H4 (cell line): ENCODE data around the gene UGT1A1. TPM values are rescaled to one million over a fixed set of nuclear protein-coding genes. Genes with fewer than 3 reads are reported as not detected.
A peak's percentile ranks its signal among the peaks of the same experiment; 100 is the strongest.

ENCODE experiments used
- DNase-seq: peaks from one replicate; pipeline ENCODE4 v3.0.0-alpha.2; 2015; ENCODE audit warnings: low spot score
- total RNA-seq: library from RNA; depleted of rRNA; stranded (reverse); fragments of >200 nt; shearing (Covaris generic); gene quantifications from 2 replicates; pipeline ENCODE4 v1.2.3, GENCODE V29; 2014

The UGT1A1 gene
- total RNA-seq, 1 experiment from 2014 or later, result 0.45 TPM

DNA sequence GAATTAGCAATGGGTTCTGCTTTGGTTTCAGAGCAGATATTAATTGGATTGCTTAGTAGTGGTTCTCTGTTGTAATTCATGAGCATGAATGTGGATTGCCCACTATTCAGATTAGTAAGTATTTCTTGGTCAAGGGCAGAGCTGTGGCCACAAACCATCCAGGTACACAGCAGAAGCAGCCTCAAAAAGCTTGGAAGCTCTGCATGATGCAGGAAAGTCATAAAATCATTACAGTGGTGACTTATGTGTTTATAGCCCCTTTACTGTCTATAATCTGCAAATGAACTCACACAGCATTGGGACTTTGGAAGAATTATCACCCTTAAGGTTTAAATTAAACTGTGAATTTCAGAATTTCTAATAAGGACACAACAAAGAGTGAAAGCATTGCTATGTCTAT lies 1.9 kb upstream of the UGT1A1 start:
- DNase-seq, result no peak

DNA sequence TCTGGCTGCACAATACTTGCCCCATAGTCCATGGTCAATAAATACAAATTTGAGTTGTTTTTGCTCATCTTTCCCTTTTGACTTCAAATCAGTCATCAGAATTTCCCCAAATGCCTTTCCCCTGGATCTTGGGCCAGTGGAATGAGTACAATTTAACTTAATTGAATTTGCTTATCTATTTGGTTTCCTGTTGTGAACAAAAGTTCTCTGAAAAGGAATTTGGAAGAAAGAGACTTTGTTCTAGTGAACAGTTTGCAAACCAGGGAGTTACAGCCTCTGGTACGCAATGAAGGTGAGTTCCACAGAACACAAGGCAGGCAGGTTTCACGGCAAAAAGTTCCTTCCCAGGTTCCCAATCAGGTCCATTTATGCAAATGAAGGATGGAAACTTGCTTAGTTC lies 1.2 kb upstream of the UGT1A1 start:
- DNase-seq, result no peak

DNA sequence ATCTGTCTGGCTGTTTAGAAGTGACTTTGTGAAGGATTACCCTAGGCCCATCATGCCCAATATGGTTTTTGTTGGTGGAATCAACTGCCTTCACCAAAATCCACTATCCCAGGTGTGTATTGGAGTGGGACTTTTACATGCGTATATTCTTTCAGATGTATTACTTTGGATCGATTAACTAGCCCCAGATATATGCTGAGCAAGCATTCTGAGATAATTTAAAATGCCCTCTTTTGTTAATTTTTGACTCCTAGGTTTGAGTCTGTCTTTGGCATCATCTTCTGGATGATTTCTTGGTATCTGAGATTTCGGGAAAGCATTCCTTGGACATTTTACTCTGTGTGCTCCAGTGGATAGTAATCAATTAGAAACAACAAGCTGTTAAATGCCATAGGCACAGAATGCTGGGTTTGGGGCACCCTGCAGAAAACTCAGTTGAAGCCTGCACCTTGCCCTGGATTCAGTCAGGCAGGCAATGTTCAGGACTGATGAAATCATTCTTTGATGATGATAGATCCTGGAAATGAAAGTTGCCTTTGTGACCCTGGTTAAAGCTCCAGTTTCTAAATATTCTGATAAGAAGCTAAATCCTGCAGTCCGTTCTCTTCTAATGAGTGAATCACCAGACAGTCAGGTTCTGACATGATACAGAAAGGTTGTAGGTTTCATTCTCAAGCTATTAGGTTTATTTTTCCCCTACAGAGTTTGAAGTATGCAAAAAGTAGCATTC lies 1.1 kb downstream of the UGT1A1 start:
- DNase-seq, result peak; percentile 36

DNA sequence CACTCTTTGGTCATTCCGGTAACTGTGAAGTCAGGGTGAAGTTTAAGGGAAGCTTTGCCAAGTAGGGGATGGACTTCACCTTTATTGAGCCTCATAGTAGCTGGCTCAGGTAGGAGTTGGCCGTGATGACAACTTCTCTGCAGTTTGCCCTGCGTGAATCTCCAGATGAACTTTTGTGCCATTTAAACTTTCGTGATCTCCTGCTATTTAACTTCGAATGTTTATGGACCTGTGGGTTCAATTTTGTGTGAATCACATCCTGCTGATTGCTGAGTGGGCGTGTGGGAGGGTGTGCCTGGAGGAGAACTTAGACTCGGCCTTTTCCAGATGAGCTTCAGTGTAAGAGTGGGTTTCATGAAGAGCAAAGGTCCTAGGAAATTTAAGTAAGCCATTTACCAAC lies 4.2 kb downstream of the UGT1A1 start:
- peak; percentile 96 for DNase-seq

DNA sequence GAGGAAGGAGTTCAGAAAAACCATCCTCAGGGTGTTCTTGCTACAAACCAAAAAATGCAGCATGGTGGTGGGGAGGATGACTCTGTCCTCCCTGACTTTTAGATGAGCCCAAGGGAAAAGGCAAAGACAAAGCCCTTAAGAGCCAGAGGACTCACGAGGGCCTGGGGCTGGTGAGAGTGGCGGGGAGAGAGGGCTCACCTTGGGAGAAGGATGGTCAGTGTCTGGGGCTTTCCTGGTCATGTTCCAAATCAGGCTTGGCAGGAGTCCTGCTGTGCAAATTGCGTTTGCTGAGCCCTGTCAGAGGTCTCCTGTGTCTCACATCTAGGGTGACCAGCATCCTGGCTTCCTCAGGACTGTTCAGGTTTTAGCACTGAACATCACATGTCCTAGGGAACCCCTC lies 4.7 kb downstream of the UGT1A1 start:
- DNase-seq, result peak; percentile 26

DNA sequence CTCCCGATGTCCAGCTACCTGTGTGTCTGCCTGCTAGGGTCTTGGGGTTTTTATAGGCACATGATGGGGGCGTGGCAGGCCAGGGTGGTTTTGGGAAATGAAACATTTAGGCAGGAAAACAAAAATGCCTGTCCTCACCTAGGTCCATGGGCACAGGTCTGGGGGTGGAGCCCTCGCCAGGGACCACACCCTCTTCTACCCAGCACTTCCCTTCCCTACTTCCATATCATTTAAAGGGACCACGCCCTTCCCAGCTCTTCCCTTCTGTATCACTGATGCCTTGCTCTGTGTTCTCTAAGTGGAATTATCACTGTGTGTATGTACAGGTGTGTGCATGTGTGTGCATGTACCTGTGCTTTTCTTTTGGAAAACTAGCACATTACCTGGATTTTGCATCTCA lies 6.3 kb downstream of the UGT1A1 start:
- peak; percentile 29 for DNase-seq

DNA sequence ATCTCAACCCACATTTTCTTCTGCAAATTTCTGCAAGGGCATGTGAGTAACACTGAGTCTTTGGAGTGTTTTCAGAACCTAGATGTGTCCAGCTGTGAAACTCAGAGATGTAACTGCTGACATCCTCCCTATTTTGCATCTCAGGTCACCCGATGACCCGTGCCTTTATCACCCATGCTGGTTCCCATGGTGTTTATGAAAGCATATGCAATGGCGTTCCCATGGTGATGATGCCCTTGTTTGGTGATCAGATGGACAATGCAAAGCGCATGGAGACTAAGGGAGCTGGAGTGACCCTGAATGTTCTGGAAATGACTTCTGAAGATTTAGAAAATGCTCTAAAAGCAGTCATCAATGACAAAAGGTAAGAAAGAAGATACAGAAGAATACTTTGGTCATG lies 8.0 kb downstream of the UGT1A1 start:
- no peak for DNase-seq

DNA sequence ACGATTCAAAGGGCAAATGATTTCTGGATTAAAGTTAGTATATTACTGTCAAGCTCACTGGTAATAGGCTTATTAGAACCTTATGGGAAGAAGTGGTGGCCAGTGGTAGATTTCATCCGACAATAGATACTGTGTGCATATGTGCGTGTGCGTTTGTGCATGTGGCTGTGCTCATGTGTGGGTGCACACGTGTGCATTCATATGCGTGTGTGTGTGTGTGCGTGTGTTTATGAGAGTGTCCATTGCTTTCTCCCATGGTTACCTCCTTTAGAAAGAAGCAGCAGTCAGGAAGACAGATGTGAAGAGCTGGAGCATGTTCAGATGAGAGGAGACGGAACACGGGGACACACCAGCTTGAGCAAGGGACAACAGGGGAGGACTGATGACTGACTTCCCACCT lies 9.2 kb downstream of the UGT1A1 start:
- DNase-seq, result no peak

DNA sequence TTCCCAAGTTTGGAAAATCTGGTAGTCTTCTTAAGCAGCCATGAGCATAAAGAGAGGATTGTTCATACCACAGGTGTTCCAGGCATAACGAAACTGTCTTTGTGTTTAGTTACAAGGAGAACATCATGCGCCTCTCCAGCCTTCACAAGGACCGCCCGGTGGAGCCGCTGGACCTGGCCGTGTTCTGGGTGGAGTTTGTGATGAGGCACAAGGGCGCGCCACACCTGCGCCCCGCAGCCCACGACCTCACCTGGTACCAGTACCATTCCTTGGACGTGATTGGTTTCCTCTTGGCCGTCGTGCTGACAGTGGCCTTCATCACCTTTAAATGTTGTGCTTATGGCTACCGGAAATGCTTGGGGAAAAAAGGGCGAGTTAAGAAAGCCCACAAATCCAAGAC lies 12.1 kb downstream of the UGT1A1 start:
- DNase-seq, result no peak

DNA sequence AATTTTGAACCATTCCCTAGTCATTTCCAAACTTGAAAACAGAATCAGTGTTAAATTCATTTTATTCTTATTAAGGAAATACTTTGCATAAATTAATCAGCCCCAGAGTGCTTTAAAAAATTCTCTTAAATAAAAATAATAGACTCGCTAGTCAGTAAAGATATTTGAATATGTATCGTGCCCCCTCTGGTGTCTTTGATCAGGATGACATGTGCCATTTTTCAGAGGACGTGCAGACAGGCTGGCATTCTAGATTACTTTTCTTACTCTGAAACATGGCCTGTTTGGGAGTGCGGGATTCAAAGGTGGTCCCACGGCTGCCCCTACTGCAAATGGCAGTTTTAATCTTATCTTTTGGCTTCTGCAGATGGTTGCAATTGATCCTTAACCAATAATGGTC lies 12.5 kb downstream of the UGT1A1 start:
- no peak for DNase-seq

DNA sequence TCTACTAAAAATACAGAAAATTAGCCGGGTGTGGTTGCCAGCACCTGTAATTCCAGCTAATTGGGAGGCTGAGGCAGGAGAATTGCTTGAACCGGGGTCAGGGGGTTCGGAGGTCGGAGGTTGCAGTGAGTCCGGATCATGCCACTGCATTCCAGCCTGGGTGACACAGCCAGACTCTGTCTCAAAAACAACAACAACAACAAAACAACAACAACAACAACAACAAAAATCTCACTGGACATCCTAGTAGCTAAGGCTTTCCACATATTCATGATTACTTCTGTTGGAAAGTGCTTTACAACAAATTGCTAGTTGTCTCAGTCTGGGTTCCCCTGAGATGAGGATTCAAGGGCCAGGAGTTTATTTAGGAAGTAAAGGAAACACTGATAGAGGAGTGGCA lies 13.8 kb downstream of the UGT1A1 start:
- DNase-seq, result no peak

DNA sequence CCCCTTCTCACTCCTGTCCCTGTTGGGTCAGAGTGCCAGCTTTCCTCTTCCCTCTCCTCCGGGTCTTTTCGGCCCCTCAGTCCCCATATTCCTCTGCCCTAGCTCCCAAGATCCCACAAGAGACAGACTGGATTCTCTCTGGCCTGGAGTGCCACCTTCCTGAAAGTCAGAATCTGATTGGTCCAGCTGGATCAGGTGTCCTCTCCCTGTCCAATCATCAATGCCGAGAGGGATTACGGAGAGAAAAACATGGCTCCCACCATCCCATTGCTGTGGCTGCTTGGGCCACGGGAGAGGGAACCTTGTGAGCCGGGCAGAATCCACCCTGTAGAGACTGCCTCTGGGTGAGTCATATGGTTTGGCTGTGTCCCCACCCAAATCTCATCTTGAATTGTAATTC lies 15.3 kb downstream of the UGT1A1 start:
- no peak for DNase-seq

DNA sequence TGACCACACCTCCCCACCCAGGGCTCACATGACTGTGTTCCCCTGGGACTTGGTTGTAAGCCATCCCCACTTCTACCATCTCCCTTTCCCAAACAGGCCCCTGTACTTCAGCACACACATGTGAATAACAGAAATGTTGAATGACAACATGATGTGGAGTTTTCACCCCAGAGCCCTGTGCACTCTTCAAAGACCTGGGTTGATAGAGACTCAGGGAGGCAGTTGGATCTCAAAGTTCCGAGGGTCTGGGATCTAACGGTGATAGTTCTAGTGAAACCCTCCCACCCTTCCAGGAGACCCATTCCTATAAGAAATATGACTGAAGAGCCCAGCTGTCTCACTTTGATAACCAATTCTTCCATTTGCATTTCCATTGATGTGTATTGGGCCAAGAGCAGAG lies 18.0 kb downstream of the UGT1A1 start, which contains the start of gene MROH2A:
Gene MROH2A (plus strand): TSS at position 301 of the 400 bp plus-strand sequence. CDS start 1,029 bp downstream, outside the sequence.
- DNase-seq, result no peak

DNA sequence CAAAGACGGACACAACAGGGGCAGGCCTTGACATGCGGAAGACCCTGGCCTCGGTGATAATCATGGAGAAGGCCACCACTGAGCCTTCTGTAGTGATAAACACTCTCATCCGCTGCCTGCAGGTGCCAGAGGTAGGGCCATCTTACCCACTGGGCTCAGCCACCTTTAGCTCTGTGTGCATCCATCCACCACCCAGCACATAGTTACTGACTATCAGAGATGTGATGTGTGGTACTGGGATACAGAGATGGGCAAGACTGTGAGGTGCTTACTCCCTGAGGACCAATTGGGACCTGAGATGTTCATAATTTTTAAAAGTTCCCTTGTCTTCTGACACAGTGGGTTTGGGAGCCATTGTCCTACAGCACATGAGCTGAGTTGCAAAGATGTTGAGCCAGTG lies 19.7 kb downstream of the UGT1A1 start:
- DNase-seq, result no peak

DNA sequence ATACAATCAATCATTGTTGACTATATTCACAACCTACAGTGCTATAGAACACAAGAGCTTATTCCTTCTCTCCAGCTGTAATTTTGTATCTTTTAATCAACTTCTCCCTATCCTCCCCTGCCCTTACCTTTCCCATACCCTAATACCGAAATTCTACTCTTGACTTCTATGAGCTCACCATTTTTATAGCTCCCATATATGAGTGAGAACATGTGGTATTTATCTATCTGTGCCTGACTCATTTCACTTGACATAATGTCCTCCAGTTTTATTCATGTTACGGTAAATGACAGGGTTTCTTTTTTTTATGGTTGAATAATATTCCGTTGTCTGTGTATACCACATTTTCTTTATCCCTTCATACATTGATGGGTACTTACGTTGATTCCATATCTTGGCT lies 20.7 kb downstream of the UGT1A1 start:
- no peak for DNase-seq

DNA sequence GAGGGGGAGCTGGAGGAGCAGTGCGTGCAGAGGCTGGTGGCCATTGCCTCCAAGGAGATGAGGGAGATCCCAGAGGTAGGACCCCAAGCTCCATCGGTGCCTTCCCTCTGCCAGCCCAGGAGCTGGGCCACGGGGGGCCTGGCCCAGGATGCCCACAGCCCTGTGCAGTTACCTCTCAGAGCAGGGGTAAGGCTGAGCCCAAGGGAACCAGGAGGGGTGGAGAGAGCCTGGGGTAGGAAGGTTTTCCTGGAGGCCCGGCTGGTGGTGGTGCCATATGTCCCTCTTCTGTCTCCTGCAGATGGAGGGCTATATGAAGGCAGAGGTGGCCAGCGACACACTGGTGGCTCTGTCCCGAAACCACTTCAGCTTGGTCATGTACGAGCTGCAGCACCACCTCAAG lies 29.5 kb downstream of the UGT1A1 start:
- no peak for DNase-seq

DNA sequence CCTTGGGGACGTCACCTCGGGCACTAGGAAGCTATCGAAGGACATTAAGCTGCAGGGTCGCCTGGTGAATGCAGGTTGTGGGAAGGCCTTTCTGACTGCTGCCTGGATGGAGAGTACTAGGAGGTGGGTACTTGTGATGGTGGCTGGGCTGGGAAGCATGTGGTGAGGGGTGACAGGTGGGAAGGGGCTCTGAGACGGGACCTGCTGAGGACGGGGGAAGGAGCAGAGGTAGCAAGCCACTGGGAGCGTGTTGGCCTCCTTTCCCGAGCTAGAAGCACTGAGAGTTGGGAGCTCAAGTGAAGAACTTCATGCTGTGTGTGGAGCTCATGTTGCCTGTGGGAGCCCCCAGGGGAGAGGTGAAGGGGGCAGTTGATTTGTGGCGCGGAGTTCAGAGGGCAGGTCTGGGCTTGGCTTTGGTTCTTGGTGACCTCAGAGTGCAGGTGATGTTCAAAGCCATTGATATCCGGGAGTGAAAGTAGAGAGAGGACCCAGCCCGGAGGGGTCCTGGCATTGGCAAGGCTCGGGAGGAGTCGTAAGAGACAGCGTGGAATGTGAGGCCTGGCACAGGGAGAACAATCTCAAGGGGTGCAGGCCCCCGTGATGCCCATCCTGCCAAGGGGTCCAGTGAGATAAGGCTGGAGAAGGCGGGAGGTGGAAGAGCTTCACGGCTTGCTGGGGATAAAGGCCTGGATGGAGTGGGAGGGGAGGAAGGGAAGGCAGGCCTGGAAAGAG lies 31.2 kb downstream of the UGT1A1 start:
- DNase-seq, result no peak

DNA sequence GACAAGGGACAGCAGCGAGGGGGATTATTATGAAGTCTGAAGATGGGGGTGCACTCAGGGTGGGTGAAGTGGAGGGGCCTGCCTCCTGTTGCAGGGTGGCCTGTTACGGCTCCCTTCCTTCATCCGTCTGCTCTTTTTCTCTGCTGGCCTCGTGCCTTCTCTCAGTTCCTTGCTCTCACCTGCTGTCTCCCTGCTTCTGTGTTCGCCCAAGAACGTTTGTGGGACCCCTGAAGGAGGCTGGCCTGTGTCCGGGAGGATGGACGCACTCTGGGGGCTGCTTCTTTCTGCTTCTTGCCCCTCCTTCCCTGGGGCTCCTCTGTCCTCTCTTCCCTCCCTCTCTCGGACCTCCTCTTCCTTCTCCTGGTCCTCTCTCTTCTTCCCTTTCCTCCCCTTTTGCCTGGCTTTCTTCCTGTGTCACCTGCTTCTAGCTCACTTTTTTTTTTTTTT lies 31.8 kb downstream of the UGT1A1 start:
- DNase-seq, result no peak

DNA sequence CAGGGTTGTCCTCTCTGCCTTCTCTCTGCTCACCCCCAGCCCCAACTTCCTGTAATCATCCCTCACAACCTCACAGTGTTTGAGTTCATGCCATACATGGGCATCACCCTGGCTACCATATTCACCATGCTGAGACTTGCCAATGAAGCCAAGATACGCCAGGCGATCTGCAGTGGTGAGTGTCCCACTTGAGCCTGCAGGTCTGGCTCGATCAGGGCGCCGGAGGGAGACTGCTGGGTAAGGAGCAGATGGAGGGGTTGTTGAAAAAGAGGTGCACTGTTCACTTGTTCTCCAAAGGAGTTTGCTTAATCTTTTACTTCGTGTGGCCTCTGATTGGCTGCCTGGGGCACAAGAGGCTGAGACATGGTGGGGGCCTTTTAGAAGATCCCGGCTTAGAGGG lies 32.6 kb downstream of the UGT1A1 start:
- DNase-seq, result no peak

DNA sequence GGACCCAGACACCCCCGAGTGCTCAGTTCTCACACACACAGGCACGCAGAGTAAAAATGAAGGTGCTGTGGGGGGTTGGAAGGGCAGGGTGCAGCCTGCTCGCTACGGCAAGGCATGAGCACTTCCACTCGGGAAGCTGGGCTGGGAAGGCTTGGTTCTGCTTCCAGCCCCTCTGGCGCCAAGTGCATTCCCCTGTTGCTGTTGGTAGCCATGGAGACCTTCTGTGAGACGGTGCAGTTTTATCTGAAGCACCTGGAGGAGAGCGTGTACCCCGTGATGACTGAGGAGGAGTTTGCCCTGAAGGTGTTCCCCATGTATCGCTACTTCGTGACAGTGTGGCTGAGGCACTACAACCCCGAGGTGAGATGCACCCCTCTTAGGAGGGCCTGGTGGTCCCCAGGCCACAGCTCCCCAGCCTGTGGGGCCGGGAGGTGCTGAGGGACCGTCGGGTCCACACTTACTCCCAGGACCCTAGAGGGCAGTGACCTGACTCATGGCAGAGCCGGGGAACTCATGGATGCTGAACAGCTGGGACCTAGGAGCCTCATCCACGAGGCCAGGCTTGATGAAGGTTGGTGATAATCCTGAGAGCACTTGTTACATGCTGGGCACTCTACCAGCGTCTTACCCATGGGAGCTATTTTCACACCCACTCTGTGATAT lies 33.5 kb downstream of the UGT1A1 start:
- no peak for DNase-seq

DNA sequence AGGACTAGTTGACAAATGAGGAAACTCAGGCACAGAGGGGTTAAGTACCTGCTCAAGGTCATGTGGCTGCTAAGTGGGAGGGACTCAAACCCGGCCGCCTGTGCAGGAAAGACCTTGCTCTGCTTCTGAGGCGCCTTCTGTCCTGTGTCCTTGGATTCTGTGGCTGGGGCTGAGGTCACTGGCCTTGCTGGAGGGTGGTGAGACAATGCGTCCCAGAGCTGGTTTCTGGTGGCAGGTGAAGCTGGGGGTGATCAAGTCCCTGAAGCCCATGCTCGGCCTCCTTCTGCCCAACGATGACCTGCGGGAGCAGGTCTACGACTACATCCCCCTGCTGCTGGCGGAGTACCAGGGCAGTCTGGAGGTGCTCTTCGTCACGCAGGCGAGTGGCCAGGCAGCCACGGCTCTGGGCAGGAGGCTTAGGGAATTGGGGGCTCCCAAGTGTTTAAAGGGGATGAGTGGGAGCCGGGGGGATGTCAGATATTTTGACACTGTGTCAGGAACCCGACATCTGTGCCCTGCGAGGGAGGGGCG lies 34.1 kb downstream of the UGT1A1 start:
- DNase-seq, result no peak

DNA sequence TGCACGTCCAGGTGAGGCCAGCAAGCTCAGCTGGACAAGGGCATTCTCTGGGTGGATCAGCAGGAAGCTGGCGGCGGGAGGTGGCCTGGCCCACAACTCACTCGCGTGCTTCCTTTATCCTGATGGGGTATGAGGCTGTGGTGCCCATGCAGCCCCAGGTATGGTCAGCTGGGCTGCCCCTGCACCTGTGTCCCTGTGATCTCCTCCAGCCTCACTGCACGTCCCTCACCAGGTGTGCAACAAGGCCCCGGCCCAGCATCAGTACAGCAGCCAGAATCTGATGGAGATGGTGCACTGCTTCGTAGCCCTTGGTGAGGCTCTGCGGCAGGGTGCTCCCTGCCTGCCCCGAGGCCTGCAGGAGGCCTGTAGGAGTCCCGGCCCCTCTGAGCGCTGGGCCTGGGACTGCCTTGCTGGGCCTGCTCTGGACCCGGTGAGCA lies 35.7 kb downstream of the UGT1A1 start:
- no peak for DNase-seq

DNA sequence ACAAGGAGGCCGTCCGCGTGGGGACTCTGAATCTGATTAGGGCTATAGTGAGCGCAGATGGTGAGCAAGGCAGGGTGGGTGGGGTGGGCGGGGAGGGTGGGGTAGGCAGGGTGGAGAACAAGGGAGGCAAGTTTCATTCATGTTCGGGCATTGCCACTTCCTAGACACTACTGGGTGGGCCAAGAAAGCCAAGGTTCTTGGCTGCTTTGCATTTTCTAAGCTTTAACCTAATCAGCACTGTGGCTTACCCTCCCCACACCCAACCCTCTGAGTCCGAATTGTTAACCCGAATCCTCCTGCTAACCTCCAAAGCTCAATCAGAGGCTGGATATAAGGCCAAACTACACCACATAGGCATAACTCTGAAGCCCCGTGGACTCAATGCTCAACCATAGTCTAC lies 36.2 kb downstream of the UGT1A1 start:
- DNase-seq, result no peak
